ENCODE measurements around the gene CBLC. TPM values are rescaled to one million over a fixed set of nuclear protein-coding genes. Genes with fewer than 3 reads are reported as not detected.

The CBLC gene
- 1 to 10 TPM; 3.8 to 4.1 (median 3.9) TPM for polyA plus RNA-seq (ENCODE audit: insufficient read length in 3 of 3)

GRCh38 chr19:44777715-44778347, at the start of gene CBLC:
Gene CBLC (plus strand): TSS chr19:44777890. CDS start chr19:44777932, 42 bp downstream.
- no peak for DNase-seq (ENCODE audit: low read depth in 3 of 3, low spot score in 2 of 3)

DNA sequence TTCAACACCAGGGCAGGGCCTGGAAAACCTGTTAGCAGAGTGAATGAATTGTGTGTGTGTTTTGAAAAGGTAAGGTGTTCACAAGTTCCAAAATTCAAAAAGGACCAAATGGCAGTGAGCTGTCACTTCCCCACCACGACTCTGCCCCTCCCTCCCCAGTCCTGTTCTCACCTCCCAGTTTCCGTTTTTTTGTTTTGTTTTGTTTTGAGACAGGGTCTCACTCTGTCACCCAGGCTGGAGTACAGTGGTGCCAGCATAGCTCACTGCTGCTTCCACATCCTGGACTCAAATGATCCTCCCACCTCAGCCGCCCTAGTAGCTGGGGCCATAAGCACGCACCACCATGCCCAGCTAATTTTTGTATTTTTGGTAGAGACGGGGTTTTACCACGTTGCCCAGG, 49.5 kb upstream of the CBLC start:
- no peak for DNase-seq (ENCODE audit: low read depth in 3 of 3, low spot score in 2 of 3)

GRCh38 chr19:44729516-44730033, 48.1 kb upstream of the CBLC start:
- no peak for DNase-seq (ENCODE audit: low read depth in 3 of 3, low spot score in 2 of 3)

- no peak for DNase-seq (ENCODE audit: low read depth in 3 of 3, low spot score in 2 of 3)
These were observed 46.6 kb upstream of the CBLC start for GRCh38 chr19:44731081-44731480.

GRCh38 chr19:44731622-44732021, 46.1 kb upstream of the CBLC start:
- DNase-seq (ENCODE audit: low read depth in 3 of 3, low spot score in 2 of 3), result no peak

DNA sequence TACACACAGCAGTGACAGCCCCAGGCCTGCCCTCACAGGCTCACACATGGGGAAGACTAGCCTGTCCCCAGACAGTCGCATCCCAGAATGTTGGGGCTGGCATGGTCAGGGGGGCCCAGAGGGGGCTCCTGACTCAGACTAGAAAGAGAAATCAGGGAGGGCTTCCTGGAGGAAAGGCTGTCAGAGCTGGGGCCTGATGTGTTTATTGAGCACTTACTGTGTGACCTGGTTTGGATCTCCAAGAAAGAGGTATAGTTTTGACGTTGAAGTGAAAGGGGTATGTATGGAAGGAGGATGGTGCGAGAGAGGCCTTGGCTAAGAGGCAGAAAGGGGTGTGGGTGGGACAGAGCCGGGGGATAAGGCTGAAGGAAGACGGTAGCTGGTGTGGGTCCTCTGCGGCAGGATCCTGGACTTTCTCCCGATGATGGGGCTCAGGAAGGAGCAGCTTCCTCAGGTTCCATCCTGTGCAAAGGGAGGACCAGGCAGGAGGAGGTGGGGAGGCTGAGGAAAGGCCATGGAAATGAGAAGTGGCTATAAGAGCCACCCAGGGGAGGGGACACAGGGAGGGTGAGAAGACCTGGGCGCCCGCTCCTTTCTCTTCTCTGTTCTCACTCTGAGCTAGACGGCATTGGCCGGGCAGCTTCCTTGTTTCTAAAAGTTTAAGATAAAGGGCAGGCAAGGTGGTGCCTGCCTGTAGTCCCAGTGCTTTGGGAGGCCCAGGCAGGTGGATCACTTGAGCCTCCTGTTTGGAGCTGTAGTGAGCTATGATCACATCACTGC, 45.3 kb upstream of the CBLC start:
- no peak for DNase-seq (ENCODE audit: low read depth in 3 of 3, low spot score in 2 of 3)

DNA sequence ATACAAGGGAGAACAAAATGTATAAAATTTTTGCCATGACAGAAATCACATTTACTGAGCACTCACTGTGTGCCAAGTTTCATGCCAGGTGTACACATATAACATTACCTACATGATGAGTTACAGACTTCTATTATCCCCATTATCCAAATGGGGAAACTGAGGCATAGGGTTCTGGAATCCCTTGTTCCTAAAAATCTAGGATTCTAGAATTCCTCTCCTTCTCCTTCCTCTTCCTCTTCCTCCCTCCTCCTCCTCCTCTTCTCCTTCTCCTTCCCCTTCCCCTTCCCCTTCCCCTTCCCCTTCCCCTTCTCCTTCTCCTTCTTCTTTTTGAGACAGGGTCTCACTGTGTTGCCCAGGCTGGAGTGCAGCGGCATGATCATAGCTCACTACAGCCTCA, 43.3 kb upstream of the CBLC start:
- no peak for DNase-seq (ENCODE audit: low read depth in 3 of 3, low spot score in 2 of 3)

DNA sequence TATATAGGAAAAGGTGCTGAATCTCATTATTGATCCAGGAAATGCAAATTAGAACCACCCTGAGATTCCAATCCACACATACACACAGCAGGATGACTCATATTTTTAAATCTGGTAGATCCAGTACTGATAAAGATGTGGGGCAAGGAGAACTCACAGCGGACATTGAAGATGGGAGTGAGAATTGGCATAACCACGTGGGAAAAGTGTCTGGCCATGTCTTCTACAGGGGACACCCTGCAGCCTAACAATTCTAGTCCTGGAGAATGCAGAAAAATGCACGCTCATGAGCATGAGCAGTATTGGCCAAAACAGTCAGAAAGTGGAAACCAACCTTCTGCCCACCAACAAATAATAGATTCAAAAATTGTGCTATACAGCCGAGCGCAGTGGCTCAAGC, 42.7 kb upstream of the CBLC start:
- no peak for DNase-seq (ENCODE audit: low read depth in 3 of 3, low spot score in 2 of 3)

GRCh38 chr19:44737238-44738071, 40.2 kb upstream of the CBLC start:
- DNase-seq (ENCODE audit: low read depth in 3 of 3, low spot score in 2 of 3), result no peak

- no peak for DNase-seq (ENCODE audit: low read depth in 3 of 3, low spot score in 2 of 3)
These were observed 39.6 kb upstream of the CBLC start for GRCh38 chr19:44738136-44738535.

GRCh38 chr19:44738603-44739558, 38.8 kb upstream of the CBLC start:
- DNase-seq (ENCODE audit: low read depth in 3 of 3, low spot score in 2 of 3), result no peak

DNA sequence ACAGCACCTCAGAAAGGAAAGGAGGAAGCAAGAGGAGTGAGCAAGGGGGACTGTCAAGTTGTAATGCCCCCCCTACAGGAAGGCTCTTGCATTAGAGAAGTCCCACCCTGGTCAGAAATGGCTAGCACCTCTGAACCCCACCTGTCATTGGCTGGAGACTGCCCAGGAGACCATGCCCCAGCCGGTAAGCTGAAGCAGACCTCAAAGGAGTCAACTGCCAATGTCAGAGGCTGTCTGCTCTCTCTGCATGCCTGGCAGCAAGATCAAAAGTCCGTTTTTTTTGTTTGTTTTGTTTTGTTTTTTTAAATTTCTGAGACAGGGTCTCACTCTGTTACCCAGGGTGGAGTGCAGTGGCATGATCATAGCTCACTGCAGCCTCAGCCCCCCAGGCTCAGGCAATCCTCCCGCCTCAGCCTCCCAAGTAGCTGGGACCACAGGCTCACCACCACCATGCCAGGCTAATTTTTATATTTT, 37.3 kb upstream of the CBLC start:
- no peak for DNase-seq (ENCODE audit: low read depth in 3 of 3, low spot score in 2 of 3)

DNA sequence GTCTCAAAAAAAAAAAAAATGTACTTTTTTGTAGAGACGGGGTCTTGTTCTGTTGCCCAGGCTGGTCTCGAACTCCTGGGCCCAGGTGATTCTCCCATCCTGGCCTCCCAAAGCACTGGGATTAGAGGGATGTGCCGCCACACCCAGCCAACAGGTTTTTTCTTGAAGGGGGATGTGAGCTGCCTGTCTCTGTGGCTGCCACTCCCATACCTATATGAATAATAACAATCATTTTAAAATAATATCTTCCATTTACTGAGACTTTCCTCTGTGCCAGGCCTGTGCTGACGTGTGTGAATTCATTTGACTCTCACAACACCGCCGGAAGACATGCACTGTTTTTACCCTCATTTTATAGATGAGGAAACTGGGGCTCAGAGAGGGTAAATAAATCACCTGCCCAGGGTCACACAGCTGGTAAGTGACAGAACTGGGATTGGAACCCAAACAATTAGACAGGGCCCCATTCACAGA, 36.4 kb upstream of the CBLC start:
- no peak for DNase-seq (ENCODE audit: low read depth in 3 of 3, low spot score in 2 of 3)

DNA sequence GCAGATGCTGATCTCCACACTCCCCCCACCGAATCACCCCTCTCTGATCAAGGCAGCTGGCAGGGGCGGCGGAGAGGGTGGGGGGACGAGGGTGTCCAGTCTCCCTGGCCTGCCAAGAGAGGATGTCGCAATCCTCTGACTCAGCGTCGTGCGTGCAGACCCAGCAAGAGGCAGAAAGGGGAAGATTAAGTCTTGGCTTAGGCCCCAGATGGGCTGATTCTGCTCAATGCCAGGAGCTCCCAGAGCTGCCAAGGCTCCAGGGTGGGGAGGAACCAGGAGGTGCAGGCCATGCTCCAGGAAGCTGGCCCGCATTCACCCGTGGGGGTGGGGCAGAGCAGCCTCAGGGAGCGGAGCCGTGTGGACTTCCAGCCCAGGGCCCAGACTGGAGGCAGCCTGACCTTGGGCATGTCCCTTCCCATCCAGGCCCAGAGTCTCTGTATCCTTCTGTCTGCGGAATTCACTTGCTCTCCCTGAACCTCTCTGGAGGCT, 35.8 kb upstream of the CBLC start:
- peak in 1 of 3 donors; percentile 57 for DNase-seq (ENCODE audit: low read depth in 3 of 3, low spot score in 2 of 3)

- no peak for DNase-seq (ENCODE audit: low read depth in 3 of 3, low spot score in 2 of 3)
These were observed 35.2 kb upstream of the CBLC start for GRCh38 chr19:44742330-44743061.

GRCh38 chr19:44744871-44745332, 32.8 kb upstream of the CBLC start:
- no peak for DNase-seq (ENCODE audit: low read depth in 3 of 3, low spot score in 2 of 3)

DNA sequence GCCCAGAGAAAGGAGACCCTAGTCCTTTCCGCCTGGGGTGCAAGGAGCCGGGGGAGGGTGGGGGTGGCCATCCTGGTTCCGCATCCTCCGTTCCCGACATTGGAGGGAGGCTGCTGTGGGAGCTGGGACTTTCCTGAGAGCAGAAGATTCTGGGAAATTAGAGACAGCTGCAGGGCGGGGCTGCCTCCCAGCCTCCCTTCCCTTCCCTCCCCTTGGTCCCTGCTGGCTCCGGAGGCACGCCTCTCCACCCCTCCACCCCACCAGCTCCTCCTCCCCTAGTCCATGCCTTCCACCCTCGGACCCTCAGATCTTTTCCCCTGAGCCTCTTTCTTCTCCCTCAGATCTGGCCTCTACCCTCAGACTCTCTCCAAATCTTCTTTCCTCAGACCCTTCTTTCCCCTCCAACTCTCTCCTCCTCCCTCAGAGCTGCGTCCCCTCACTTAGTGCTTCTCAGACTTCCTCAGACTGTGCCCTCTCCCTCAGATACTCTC, 32.3 kb upstream of the CBLC start:
- DNase-seq (ENCODE audit: low read depth in 3 of 3, low spot score in 2 of 3), result no peak

- no peak for DNase-seq (ENCODE audit: low read depth in 3 of 3, low spot score in 2 of 3)
These were observed 31.6 kb upstream of the CBLC start for GRCh38 chr19:44745887-44746600.
